HG02973 (cell line): Measurements from ENCODE around the gene KDM4C.
A peak's percentile ranks its signal among the peaks of the same experiment; 100 is the strongest.

ENCODE experiments used
- ATAC-seq: cut with Tn5 transposase; IDR thresholded peaks from one replicate; pipeline ENCODE4 v1.9.1; 2021; ENCODE audit warnings: moderate library complexity; ENCODE audit not compliant: unreplicated experiment

KDM4C gene

DNA sequence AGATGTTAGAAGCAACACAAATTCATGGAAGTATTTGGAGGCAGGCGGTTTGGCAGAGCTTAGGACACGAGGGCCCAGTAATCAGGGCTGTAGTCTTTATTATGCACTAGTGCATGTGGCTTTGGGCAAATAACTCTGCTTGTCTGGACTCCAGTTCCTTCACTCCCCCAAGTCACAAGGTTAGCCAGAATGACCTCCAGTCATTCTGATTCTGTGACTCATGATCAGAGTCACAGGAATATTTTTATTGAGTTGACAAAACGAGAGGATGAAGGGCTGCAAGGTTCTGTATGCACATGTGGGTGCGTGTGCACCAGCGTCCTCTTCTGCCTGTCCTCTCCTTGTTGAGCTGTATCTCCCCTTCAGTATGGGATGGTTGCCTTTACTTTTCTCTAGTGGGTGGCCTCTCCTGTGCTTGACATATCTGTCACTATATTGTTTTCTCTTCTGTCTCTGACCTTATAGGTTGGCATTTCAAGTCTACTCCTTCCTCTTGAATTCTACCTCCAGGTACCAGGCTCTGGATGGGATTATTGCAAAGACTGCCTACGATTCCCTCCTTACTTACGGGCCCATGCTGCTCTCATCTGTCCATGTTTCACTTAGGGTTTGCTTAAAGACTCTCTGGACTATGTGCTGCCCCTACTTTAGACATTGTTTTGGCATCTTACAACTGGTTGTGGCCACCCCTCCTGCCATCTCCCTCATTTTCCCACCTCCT lies 94.6 kb downstream of the KDM4C start:
- ATAC-seq = no peak

DNA sequence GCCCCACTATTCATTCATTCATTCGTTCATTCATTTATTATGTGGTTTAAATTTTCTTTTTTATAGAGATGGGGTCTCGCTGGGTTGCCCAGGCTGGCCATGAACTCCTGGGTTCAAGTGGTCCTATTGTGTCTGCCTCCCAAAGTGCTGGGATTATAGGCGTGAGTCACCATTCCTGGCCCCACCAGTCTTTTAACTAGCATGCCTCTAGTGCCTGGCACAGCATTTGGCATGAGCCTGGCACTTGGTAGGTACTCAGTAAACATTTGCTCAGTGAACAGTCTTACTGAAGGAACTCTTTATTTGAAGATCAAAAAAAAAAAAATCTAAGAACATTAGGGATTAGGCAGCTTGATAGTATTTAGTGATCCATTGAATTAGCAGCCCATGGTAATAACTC lies 98.1 kb downstream of the KDM4C start:
- ATAC-seq = no peak

DNA sequence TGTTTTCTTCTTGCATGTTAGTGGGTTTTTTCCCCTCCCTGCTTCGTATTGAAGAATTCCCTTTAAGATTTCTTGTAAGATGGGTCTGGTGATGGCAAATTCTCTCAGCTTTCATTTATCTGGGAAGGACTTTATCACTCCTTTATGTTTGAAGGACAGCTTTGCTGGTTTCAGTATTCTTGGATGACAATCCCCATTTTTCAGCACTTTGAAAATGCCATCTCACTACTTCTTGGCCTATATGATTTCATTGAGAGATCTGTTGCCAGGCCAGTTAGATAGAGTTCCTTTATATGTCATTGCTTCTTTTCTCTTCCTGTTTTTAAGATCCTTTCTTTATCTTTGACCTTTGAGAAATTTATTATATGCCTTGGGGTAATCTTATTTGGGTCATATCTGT lies 106.3 kb downstream of the KDM4C start:
- ATAC-seq = no peak

DNA sequence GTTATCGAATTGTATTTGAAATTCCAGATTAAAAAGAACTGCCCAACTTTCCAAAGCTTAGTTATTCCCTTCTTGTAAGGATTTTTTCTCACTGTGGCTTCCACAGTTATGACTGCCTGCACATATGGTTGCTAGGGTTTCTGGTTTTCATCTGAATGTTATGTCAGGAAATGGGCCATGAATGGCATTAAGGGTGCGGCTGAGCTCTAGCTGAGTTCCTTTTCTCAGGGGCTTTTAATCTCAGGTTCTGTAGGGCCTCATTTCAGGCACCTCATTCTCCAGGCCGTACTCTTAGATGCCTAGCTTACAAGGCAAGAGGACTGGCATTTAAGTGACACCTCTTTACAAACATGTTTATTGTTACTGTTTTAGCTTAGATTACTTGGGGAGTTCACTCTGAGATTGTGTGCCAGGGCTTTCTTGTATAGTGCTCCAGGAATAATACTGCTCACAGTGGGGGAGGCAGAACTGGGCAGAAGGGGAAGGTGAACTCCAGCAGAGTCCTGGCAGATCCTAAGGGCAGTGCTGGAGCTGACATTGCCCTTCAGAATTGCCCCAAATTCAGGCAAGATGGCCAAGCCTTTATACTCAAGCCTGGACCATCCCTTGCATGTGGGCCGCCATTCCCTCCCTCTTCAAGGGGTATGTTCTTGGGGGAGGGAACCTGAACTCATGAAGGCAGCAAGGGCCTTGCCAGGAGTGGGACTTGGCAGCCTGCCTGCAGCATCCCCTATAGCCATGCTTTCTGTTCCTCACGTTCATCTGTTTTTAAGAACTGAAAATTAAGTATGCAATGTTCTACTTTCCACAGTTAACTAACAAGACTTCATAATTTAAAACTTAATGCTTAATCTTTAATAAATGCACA lies 111.5 kb downstream of the KDM4C start:
- ATAC-seq = no peak

DNA sequence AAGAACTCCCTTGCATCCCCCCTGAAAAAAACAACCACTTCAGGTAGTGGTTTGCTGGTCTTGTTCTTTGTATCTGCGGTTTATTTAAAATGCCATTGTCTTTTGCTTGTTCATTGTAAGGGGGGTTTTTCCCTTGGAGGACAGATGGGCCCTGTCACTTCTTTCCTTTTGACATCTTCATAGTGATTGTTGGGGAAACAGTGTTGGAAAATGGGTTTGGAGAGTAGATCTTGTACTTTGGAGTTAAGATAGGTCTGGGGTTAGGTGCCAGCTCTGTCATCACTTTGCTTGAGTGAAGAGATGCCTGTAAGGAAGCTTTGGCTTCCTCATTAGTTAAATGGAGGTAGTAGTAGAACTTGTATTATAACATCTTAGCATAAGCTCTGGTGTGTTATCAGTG lies 112.4 kb downstream of the KDM4C start:
- no peak for ATAC-seq

DNA sequence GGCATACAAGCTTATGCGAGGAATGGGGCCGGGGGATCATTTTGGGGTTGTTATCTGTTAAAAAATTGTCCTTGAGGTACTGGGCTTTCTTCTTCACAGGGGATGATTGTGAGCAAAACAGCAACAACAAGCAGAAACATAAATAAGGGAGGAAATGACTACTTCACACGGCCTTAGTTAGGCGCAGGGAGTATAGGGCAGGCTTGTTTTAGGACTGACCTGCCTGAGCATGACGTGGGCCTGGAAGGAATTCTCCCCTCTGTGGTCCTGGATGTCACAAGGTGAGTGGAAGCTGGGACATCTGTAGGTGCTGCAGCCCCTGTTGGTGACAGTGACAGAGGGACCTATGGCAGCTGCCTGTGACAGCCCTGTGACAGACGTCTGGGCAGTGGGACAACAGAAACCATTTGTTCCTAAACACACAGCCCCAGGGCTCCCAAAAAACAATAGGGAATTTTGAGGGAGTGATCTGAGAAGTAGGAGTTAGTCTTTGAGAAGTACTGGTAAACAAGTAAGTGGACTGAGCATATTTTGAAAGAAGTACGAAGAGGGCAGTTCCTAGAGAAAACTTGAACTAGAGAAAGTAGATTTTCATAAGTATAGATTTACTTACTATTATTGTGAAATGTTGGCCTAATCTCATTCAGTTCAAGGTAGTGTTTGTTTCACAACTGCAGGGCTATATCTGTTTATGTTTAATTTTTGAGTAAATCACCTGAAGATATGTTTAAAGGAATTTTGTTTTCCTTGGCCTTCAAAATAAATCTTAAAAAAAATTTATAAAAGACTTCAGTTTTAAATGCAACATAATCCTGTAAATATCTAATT lies 113.1 kb downstream of the KDM4C start:
- ATAC-seq = no peak

DNA sequence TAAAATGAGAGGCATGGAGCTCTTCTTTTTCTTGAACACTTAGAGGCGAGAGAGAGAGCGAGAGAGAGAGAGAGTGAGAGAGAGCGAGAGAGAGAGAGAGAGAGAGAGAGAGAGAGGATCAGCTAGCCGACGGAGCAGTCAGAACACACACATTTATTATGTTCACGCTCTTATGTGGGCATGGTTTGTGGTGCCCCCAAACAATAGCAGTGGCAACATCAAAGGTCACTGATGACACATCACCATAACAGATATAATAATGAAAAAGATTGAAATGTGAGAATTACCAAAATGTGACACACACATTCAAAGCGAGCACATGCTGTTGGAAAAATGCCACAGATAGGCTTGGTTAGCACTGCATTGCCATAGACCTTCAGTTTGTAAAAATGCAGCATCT lies 116.1 kb downstream of the KDM4C start:
- ATAC-seq = no peak

DNA sequence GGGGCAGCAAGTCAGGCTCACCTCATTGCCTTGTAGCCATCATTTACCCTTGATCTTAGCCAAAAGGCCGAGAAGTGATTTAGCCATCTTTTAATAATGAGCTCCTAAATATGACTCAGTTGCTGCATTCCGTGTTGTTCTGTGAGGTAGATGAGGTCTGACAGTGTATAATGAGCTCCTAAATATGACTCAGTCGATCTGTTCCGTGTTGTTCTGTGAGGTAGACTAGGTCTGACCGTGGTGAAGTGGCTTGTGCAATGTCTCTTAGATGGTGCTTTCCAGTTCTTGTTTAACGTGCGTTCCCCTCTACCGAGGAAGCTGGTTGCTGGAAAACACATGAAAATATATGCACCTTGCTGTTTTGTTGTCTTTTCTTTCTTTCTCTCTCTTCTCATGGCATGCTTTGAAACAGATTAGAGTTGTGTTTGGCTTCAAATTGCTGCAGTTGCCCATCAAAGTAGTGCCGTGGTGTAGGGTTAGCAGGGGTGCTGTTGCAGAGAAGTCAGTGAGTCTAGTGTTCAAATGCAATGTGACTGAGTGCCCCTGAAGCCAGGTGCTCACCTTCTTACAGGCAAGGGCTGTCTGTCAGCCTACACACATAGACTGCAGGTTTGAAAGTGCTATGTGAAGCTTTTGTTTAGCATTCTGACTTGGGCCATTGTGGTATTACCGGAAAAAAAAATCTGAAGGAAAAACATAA lies 118.6 kb downstream of the KDM4C start:
- ATAC-seq = no peak

DNA sequence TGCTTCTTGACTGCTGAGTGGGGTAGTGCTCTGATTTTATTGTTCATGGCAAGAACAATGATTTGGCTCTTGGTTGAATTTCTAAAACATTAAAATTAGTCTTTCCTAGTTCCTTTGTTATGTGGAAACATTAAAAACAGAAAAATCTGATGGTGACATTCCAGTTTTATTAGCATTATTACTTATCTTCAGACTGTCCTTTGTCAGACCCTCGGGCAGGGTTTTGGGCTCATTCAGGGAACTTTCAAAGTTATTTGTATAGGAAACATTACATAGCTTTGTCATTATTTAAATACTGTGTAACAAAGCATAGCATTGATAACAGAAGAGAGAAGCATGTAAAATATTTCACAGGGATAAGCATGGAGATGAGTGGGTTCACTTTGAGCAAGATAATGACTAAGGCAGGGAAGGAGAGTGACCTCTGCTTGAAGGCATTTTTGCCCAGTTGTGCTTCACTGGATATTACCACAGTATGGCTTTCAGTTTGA lies 119.9 kb downstream of the KDM4C start:
- ATAC-seq = no peak

DNA sequence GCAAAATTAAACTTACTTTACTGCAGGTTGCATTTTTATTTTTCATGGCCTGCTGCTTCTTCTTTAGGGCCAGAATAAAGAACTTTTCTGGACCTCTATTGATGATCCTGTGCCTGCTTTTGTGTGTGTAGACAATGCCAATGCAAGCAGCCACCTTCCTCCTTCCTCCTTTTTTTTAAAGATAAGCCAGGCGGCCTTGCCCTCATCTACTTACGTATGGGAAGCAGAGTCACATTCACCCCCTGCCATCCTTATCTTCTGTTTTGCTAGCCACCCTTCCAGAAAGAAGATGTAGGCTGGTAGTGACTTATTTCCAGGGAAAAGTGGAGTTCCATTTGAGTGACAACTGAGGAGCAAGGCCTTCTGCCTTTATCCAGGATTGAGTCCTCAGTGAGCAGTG lies 122.9 kb downstream of the KDM4C start:
- ATAC-seq = no peak

DNA sequence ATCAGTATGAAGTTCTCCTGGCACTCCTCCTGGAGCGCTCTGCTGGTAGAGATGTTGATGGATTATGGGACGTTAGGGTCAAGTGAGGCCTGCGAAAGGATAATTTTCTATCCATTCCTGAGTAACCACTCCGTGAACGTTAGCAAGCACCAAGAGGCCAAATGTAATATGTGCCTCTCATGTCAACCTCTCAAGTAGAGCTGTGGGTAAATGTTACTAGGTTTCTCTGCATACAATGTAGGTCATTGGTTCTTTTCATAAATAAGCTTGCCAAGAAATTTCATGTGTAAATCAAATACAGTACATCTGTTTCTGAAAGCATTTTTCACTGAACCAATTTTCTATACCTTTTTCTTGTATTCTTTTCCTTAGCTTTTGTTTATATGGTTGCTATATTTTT lies 126.3 kb downstream of the KDM4C start:
- no peak for ATAC-seq

DNA sequence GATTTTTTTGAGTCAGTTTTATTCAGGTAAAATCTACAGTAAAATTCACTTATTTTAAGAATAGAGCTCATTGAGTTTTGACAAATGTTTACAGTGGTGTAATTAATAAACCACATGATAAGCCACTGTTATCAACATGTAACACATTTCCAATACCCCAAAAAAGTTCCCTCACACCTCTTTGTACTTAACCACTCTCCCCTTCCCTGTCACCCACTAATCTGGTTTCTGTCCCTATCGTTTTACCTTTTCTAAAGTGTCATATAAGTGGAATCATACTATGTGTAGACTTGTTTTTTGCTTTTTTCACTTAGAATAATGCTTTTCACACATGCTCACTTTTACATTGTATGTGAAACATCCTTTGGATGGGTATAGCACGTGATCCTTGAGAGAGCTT lies 127.2 kb downstream of the KDM4C start:
- no peak for ATAC-seq

DNA sequence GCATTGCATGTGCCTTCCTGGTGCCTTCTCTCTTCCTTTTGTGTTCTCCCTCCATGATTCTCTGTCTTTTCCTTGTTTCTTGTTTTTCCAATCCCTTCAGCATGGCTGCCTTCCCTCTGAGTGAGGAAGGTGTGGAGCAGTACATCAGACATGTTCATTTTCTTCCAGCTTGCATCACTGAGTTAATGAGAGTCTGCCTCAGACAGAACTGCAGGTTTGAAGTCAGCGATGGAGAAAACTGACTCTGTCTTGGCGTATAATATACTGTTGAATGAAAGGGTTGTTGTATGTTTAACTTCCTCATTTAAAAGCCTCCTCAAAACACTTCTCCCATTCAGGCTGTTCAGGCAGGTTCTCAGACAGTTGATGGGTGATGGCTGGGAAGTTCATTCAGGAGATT lies 129.3 kb downstream of the KDM4C start:
- no peak for ATAC-seq

DNA sequence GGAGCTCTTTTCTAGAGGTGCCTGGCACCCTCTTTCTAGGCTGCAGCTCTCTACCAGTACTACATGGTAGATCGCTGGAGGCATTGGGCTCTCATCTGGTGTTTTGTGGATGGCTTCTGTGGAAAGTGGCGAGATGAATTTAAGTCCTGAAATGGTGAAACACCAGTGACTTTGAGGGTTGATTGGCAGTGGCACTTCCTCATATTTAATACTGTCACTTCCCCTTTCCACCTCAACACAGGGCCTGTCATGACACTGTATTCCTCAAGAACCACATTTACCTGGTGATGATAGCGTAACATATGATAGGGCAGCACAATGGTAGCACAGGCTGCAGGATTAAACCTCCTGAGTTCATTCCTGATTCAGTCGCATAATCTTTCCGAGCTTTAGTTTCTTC lies 132.1 kb downstream of the KDM4C start:
- ATAC-seq = no peak

DNA sequence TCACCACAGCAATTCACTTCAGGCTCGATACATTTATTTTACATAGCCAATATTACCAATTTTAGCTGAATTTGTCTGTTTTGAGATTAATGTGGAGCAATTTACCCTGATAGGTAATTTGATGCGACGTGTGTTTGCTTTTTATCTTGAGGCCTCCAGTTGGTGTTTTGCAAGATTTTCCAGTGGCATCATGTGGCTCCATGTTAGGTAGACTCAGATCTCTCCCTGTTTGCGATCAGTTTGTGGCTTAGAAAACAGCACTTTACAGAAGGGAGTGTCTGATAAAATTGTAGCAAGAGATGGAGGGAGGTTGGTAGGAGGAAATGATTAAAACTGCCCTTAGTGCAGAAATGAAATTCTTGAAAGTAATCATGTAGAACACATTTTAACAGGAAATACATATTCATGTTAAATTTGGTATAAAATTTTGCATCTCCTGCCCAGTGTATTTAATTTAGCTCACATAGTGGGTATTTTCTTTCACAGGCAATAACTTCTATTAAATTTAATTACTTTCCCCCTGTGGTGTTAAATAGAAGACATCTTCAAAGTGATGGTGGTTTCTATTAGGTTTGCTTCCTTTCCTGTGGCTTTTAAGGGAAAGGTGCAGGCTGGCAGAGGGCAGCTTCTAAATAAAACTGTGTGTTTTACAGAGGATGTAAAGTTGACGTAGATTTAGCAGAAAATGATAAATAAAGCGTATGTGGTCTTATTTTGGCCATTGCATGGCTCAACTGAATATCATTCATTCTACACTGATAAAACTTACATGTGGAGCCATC lies 135.8 kb downstream of the KDM4C start:
- peak; percentile 9 for ATAC-seq

DNA sequence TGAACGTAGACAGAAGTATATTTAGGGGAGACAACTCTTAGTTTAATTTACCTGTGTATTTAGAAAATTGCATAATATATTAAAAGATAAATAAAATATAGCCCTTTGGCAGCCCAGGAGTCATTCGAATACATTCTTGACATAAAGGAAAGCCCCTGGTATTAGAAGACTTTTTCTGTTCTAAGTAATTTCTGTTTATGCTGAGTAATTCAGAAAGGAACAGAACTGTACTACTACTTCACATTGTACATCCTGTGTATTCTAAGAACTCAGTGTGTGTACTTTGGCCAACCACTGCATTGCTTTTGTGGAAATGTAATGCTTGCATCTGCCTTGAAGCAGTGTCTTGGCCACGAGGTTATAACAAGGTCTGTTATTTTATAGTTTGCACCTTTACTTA lies 136.4 kb downstream of the KDM4C start:
- ATAC-seq = peak; percentile 97

DNA sequence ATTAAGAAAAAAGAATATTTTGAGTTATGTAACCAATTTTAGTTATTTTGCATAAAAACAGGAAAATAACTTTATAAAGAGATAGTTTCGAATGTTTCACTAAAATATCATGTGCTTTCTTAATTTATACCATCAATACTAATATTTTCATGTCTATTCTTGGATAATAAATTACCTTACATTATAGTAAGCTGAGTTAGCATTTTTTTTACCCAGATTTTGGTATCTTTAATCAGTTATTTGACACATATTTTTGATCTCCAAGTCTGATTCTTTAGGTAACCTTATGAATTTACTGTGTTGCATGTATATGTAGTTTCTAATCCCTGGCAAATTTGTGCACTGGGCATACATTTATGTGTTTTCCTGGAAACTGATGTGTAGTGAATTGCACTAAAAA lies 138.0 kb downstream of the KDM4C start:
- ATAC-seq = no peak

DNA sequence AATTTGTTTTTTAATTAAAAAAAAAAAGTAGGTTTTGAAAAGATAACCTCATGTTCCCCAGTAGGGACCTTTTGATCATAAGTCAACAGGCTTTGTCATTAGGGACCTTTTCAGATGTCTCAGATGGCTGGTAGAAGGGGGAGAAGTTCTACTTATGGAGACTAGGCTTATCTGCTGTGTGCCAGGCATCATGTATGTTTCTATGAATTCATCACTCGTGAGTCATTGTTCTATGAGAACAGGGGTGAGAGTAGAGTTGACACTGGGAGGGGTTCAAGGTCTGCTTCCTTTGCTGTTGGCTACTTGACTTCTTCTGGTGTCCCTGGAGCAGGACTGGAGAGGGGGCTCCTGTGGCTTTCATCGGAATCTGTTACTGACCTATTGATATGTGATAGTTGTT lies 138.8 kb downstream of the KDM4C start:
- no peak for ATAC-seq

DNA sequence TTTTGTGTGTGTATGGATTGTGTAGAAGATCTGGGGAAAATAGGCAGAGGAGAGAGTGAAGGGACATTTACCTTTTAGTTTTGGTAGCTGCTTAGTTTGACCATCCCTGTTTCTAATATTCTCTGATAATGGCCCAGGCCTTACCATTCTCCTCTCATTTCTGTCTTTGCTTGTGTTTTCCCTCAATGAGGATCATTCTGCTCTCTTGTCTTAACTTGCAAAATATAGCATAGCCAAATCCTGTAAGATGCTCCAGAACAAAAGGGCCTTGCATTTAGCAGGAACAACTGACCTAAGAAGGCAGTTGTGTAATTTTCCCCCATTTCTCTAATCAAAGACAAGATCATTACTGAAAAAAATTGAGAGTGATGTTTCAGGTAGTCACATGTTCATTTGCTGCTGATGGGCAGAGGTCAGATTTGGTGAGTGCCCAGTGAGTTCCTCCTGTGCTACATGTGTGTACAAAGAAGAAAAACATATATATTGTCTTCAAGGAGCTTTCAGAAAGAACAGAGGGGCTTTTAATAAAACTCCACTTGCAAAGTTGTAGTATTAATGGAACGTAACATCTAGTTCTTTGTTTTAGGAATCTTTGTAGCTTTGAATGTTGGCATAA lies 139.5 kb downstream of the KDM4C start:
- ATAC-seq = no peak

DNA sequence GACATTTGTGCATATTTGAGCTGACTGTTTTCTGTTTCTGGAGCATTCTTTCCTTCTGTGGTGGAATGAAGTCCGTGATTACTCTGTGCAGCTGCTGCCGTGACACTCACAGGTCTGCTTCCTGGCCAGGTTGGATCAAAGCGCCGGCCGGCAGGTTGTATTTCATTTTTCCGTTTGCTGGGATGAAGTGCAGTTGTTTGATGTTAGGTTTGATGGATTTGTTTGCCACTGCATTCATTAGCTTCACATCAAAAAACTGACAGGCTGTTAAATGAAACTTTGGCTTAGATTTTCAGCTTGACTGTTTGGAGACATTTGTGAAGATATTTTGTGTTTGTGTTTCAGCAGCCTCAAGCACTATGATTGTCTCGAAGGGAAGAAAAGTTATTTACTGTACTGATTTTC lies 140.1 kb downstream of the KDM4C start:
- ATAC-seq = no peak
